Sigmoid colon (tissue), 4 donors: ENCODE results near the gene RAB26.

Experiments used
- EP300 ChIP-seq, 4 donors: sonication (generic); formaldehyde crosslinking; IDR thresholded peaks; one replicate each; pipeline ENCODE4 v1.6.1; 2017; ENCODE audit warnings: antibody characterized with exemption in 4 of 4
- POLR2A ChIP-seq, 2 donors: fragments of 450-650 bp; IDR thresholded peaks; one replicate each; pipeline ENCODE4 v1.6.1; 2016; ENCODE audit warnings: antibody characterized with exemption in 2 of 2, mild to moderate bottlenecking in 2 of 2, moderate library complexity in 2 of 2
- TF ChIP-seq, protein P1 (sequence below), 4 experiments: fragments of 450-650 bp in 3 of 4; fragments of 200-600 bp in 1 of 4; IDR thresholded peaks; one replicate each; pipeline ENCODE4 v1.5.1; 2016 to 2019; ENCODE audit warnings: antibody characterized with exemption in 4 of 4, mild to moderate bottlenecking in 3 of 4, moderate library complexity in 2 of 4

DNA sequence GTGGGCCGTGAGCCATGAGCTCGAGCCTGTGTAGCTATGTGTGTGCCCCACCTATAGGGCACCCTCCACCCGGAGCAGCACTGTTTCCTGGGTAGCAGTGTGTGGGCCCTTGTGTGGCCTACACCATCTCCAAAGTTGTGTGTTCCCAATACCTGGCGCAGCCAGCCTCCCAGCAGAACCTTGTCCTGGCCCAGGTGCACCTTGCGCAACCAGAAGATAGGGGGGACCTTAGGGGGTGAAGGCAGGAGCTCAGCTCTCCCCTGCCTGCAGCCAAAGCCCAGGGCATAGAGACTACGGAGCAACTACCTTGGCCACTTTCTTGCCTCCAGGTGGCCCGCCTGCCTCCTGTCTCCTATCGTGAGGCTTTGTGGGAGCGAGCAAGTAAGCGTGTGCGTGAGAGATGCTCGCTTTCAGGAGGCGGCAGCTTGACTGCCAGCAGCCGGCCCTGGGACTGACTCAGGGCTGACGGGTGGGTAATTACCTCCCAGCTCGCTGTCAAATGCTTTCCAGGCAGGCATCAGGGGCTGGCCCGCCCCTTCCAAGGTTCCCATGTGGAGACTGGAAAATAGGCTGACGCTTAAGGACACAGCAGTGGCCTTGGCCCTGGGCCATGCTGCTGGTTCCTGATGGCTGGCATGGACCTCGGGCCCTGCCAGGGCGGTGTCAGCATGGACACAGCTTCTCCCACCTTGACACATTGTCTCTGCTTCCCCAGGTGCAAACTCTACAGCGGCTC, 26.1 kb downstream of the RAB26 start:
- TF ChIP-seq, protein P1, sequence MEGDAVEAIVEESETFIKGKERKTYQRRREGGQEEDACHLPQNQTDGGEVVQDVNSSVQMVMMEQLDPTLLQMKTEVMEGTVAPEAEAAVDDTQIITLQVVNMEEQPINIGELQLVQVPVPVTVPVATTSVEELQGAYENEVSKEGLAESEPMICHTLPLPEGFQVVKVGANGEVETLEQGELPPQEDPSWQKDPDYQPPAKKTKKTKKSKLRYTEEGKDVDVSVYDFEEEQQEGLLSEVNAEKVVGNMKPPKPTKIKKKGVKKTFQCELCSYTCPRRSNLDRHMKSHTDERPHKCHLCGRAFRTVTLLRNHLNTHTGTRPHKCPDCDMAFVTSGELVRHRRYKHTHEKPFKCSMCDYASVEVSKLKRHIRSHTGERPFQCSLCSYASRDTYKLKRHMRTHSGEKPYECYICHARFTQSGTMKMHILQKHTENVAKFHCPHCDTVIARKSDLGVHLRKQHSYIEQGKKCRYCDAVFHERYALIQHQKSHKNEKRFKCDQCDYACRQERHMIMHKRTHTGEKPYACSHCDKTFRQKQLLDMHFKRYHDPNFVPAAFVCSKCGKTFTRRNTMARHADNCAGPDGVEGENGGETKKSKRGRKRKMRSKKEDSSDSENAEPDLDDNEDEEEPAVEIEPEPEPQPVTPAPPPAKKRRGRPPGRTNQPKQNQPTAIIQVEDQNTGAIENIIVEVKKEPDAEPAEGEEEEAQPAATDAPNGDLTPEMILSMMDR (IDR thresholded peaks at IDR 0.05), result no peak
- no peak for TF ChIP-seq POLR2A (IDR thresholded peaks at IDR 0.05)
- TF ChIP-seq EP300 (IDR thresholded peaks at IDR 0.05), result no peak
